H9 (cell line): ENCODE data around the gene CTDSPL. TPM values are rescaled to one million over a fixed set of nuclear protein-coding genes. Genes with fewer than 3 reads are reported as not detected.

Source experiments
- DNase-seq: peaks from one replicate; pipeline ENCODE4 v3.0.0-alpha.2; 2017
- H2AFZ ChIP-seq: one replicate; pipeline ENCODE4 v1.6.1; 2013; ENCODE audit warnings: mild to moderate bottlenecking, low read length, control low read depth, moderate library complexity
- H2AK5ac ChIP-seq: 2 replicates; pipeline ENCODE4 v1.6.1; 2013; ENCODE audit warnings: low read length, control low read depth, mixed read lengths; ENCODE audit not compliant: insufficient read length
- H2BK120ac ChIP-seq: one replicate; pipeline ENCODE4 v1.6.1; 2013; ENCODE audit warnings: low read depth, mild to moderate bottlenecking, low read length, control low read depth, inconsistent platforms; ENCODE audit not compliant: poor library complexity, severe bottlenecking
- H2BK12ac ChIP-seq: 2 replicates; pipeline ENCODE4 v1.6.1; 2013; ENCODE audit warnings: low read length, control low read depth, mixed read lengths, low read depth; ENCODE audit not compliant: insufficient read length
- H2BK15ac ChIP-seq: 2 replicates; pipeline ENCODE4 v1.6.1; 2013; ENCODE audit warnings: low read depth, low read length, control low read depth
- H2BK20ac ChIP-seq: one replicate; pipeline ENCODE4 v1.6.1; 2013; ENCODE audit warnings: low read depth, mild to moderate bottlenecking, low read length, control low read depth, inconsistent platforms; ENCODE audit not compliant: poor library complexity, severe bottlenecking
- H2BK5ac ChIP-seq: 2 replicates; pipeline ENCODE4 v1.6.1; 2013; ENCODE audit warnings: low read length, control low read depth, mixed read lengths; ENCODE audit not compliant: insufficient read length
- H3K14ac ChIP-seq: 2 replicates; pipeline ENCODE4 v1.6.1; 2013; ENCODE audit warnings: low read length, control low read depth; ENCODE audit not compliant: insufficient read depth
- H3K18ac ChIP-seq: 2 replicates; pipeline ENCODE4 v1.6.1; 2013; ENCODE audit warnings: low read depth, mild to moderate bottlenecking, mixed read lengths, low read length, control low read depth; ENCODE audit not compliant: insufficient read length
- H3K23ac ChIP-seq: 2 replicates; pipeline ENCODE4 v1.6.1; 2013; ENCODE audit warnings: low read length, control low read depth, mixed read lengths, low read depth; ENCODE audit not compliant: insufficient read length
- H3K23me2 ChIP-seq: 2 replicates; pipeline ENCODE4 v1.6.1; 2013; ENCODE audit warnings: low read depth, mild to moderate bottlenecking, mixed read lengths, low read length, control low read depth; ENCODE audit not compliant: insufficient read length, poor library complexity, severe bottlenecking
- H3K27ac ChIP-seq: 2 replicates; pipeline ENCODE4 v1.5.1; 2013; ENCODE audit warnings: low read length, control low read depth, mixed read lengths, low read depth; ENCODE audit not compliant: insufficient read length
- H3K27me3 ChIP-seq: 2 replicates; pipeline ENCODE4 v1.6.1; 2013; ENCODE audit warnings: low read length, control low read depth, inconsistent platforms; ENCODE audit not compliant: insufficient read depth
- H3K4ac ChIP-seq: 2 replicates; pipeline ENCODE4 v1.6.1; 2013; ENCODE audit warnings: low read depth, mild to moderate bottlenecking, control low read depth, inconsistent platforms, low read length, moderate library complexity
- H3K4me1 ChIP-seq: 2 replicates; pipeline ENCODE4 v1.6.1; 2013; ENCODE audit warnings: low read length, control low read depth, inconsistent platforms; ENCODE audit not compliant: insufficient read depth
- H3K4me2 ChIP-seq: 2 replicates; pipeline ENCODE4 v1.6.1; 2013; ENCODE audit warnings: low read length, control low read depth, mixed read lengths; ENCODE audit not compliant: insufficient read length, insufficient read depth
- H3K56ac ChIP-seq: 2 replicates; pipeline ENCODE4 v1.6.1; 2013; ENCODE audit warnings: low read depth, mild to moderate bottlenecking, mixed read lengths, low read length, control low read depth; ENCODE audit not compliant: insufficient read length
- H3K79me1 ChIP-seq: 2 replicates; pipeline ENCODE4 v1.6.1; 2013; ENCODE audit warnings: low read depth, mild to moderate bottlenecking, moderate library complexity, low read length, control low read depth, inconsistent platforms; ENCODE audit not compliant: insufficient read depth, poor library complexity, severe bottlenecking
- H3K79me2 ChIP-seq: 2 replicates; pipeline ENCODE4 v1.6.1; 2013; ENCODE audit warnings: low read length, control low read depth, inconsistent platforms; ENCODE audit not compliant: insufficient read depth
- H3K9ac ChIP-seq: 2 replicates; pipeline ENCODE4 v1.6.1; 2013; ENCODE audit warnings: low read length, control low read depth, mixed read lengths; ENCODE audit not compliant: insufficient read length; ENCODE audit errors: extremely low read depth
- H3K9me3 ChIP-seq: one replicate; pipeline ENCODE4 v1.6.1; 2013; ENCODE audit warnings: low read depth, low read length, inconsistent platforms; ENCODE audit not compliant: control insufficient read depth
- H3T11ph ChIP-seq: one replicate; pipeline ENCODE4 v1.6.1; 2013; ENCODE audit warnings: mild to moderate bottlenecking, low read length, control low read depth, inconsistent platforms
- H4K20me1 ChIP-seq: one replicate; pipeline ENCODE4 v1.6.1; 2013; ENCODE audit not compliant: control insufficient read depth, insufficient read length, insufficient read depth
- H4K5ac ChIP-seq: 2 replicates; pipeline ENCODE4 v1.6.1; 2013; ENCODE audit warnings: low read depth, mild to moderate bottlenecking, mixed read lengths, low read length, control low read depth; ENCODE audit not compliant: insufficient read length
- H4K8ac ChIP-seq: replicated peaks from 2 replicates; pipeline ENCODE4 v1.6.1; 2013; ENCODE audit warnings: low read length, control low read depth, mixed read lengths, low read depth; ENCODE audit not compliant: insufficient read length
- H4K91ac ChIP-seq: 2 replicates; pipeline ENCODE4 v1.6.1; 2013; ENCODE audit warnings: low read depth, mild to moderate bottlenecking, moderate library complexity, mixed read lengths, low read length, control low read depth; ENCODE audit not compliant: insufficient read length
- H3K27ac Mint-ChIP-seq, 3 experiments: 2 replicates in 2 of 3; 3 replicates in 1 of 3; pipeline ENCODE4 v1.8.0; 2020 to 2021; ENCODE audit warnings: mixed read lengths in 3 of 3, mild to moderate bottlenecking in 1 of 3, moderate library complexity in 1 of 3
- H3K27me3 Mint-ChIP-seq: 2 replicates; pipeline ENCODE4 v1.8.0; 2021; ENCODE audit warnings: low read depth, mild to moderate bottlenecking, moderate library complexity, mixed read lengths
- H3K36me3 Mint-ChIP-seq, 3 experiments: 2 replicates in 2 of 3; 3 replicates in 1 of 3; pipeline ENCODE4 v1.8.0; 2020 to 2021; ENCODE audit warnings: low read depth in 3 of 3, mixed read lengths in 3 of 3; ENCODE audit not compliant: insufficient read depth in 1 of 3
- H3K4me1 Mint-ChIP-seq, 2 experiments: 2 replicates each; pipeline ENCODE4 v1.8.0; 2020; ENCODE audit warnings: mixed read lengths in 2 of 2
- H3K4me3 Mint-ChIP-seq, 2 experiments: 2 replicates in 1 of 2; 3 replicates in 1 of 2; pipeline ENCODE4 v1.8.0; 2020 to 2021; ENCODE audit warnings: mild to moderate bottlenecking in 2 of 2, mixed read lengths in 2 of 2, moderate library complexity in 1 of 2
- H3K9me3 Mint-ChIP-seq, 2 experiments: 2 replicates in 1 of 2; 3 replicates in 1 of 2; pipeline ENCODE4 v1.8.0; 2020; ENCODE audit warnings: mild to moderate bottlenecking in 2 of 2, mixed read lengths in 2 of 2, moderate library complexity in 1 of 2
- CTCF ChIP-seq: fragments of 200-600 bp; sonication (generic); conservative IDR thresholded peaks from 3 replicates; pipeline ENCODE4 v1.8.0; 2021; ENCODE audit warnings: antibody characterized with exemption, mild to moderate bottlenecking
- WGBS: extraction: QIAGEN DNeasy Blood & Tissue Kit; methylation state at CpG from one replicate; pipeline ENCODE4 v1.1.7; 2013; ENCODE audit warnings: missing lambda C conversion rate, low lambda C conversion rate, mixed read lengths; ENCODE audit not compliant: insufficient read length; ENCODE audit errors: extremely low coverage; 5-methylcytosine and 5-hydroxymethylcytosine counted together
- total RNA-seq: library from RNA; stranded (reverse); gene quantifications from 2 replicates; pipeline ENCODE4 v1.2.1, GENCODE V29; 2021

The CTDSPL gene
- total RNA-seq, 1 experiment from 2014 or later = 20.8 TPM

- Histone ChIP-seq H2BK15ac (no peak overlapping the region), H3K23me2 (no peaks in the 10 kb centered on the region), H3K27ac (no peak overlapping the region), H3T11ph (no peak overlapping the region), H4K91ac (no peak overlapping the region), H3K79me2 (0 out of 2 replicates have a peak, but pooled peaks cover 2% of the 10 kb centered on the region), H2BK12ac (no peak overlapping the region), H2BK5ac (no peak overlapping the region), H4K5ac (no peak overlapping the region), H3K4ac (no peak overlapping the region), H3K9ac (no peak overlapping the region), H3K27me3 (no peaks in the 10 kb centered on the region), H3K4me2 (no peak overlapping the region), H3K9me3 (no peaks in the 10 kb centered on the region), H4K20me1 (no peaks in the 10 kb centered on the region), H2BK20ac (no peak overlapping the region), H2AFZ (no peak overlapping the region), H3K14ac (no peak overlapping the region), H4K8ac (no peak overlapping the region), H2AK5ac (no peak overlapping the region), H3K18ac (no peak overlapping the region), H2BK120ac (no peak overlapping the region), H3K79me1 (no peaks in the 10 kb centered on the region), H3K4me1 (peaks cover 9% of the 10 kb centered on the region), H3K56ac (no peak overlapping the region), H3K23ac (no peak overlapping the region)
- Mint-ChIP-seq H3K4me3 (no peak overlapping the region), H3K27me3 (no peaks in the 10 kb centered on the region), H3K4me1 (peaks cover 38 to 41% of the 10 kb centered on the region in 2 experiments), H3K27ac (no peak overlapping the region), H3K9me3 (no peaks in the 10 kb centered on the region), H3K36me3 (no peaks in the 10 kb centered on the region; a peak in 1 of 7 replicates)
- no peak for TF ChIP-seq CTCF
- WGBS = no CpG with 5 or more reads among the region's 3 CpGs
- no peak for DNase-seq
These were observed 42.1 kb downstream of the CTDSPL start for GRCh38 chr3:37903734-37904133.
